H1 (cell line): ENCODE results near the gene BIN1. TPM values are rescaled to one million over a fixed set of nuclear protein-coding genes. Genes with fewer than 3 reads are reported as not detected.

Source experiments
- CTCF ChIA-PET: fragments of 300-600 bp; sonication (Branson Sonifier 250); formaldehyde crosslinking; loops from one replicate; lab custom pipeline; 2021; ENCODE audit not compliant: partially characterized antibody; lab: Charles Lee
- POLR2A ChIA-PET: fragments of 300-600 bp; sonication (Branson Sonifier 250); formaldehyde crosslinking; loops from one replicate; lab custom pipeline; 2021; ENCODE audit warnings: inconsistent platforms; ENCODE audit not compliant: partially characterized antibody; lab: Charles Lee
- DNase-seq, 2 experiments: peaks; one replicate each; pipeline versions ENCODE4 v3.0.0 to v3.0.0-alpha.2; 2010 to 2022; ENCODE audit warnings: low spot score in 2 of 2, low read depth in 1 of 2, mixed read lengths in 1 of 2
- FAIRE-seq: peaks from 2 replicates; lab custom pipeline; 2011; peaks lifted over from hg19 to GRCh38; lab: Jason Lieb, UNC
- H2AFZ ChIP-seq: 2 replicates; pipeline ENCODE4 v1.8.1; 2012; ENCODE audit warnings: low read length, inconsistent platforms
- H2AK5ac ChIP-seq: 2 replicates; pipeline ENCODE4 v1.6.1; 2013; ENCODE audit warnings: low read depth, low read length
- H2BK120ac ChIP-seq: replicated peaks from 2 replicates; pipeline ENCODE3; 2013; ENCODE audit warnings: low read depth, low read length, inconsistent platforms
- H2BK12ac ChIP-seq: 2 replicates; pipeline ENCODE4 v1.6.1; 2013; ENCODE audit warnings: low read depth, low read length
- H2BK15ac ChIP-seq: 2 replicates; pipeline ENCODE4 v1.6.1; 2013; ENCODE audit warnings: low read length
- H2BK20ac ChIP-seq: 2 replicates; pipeline ENCODE4 v1.6.1; 2013; ENCODE audit warnings: low read length
- H2BK5ac ChIP-seq: 2 replicates; pipeline ENCODE4 v1.6.1; 2013; ENCODE audit warnings: low read depth, low read length
- H3K14ac ChIP-seq: 2 replicates; pipeline ENCODE4 v1.6.1; 2013; ENCODE audit warnings: inconsistent platforms; ENCODE audit not compliant: insufficient read length
- H3K18ac ChIP-seq: 2 replicates; pipeline ENCODE4 v1.6.1; 2013; ENCODE audit warnings: low read length; ENCODE audit errors: extremely low read depth
- H3K23ac ChIP-seq: 2 replicates; pipeline ENCODE4 v1.6.1; 2013; ENCODE audit warnings: inconsistent platforms; ENCODE audit not compliant: insufficient read length
- H3K23me2 ChIP-seq: 2 replicates; pipeline ENCODE4 v1.6.1; 2013; ENCODE audit warnings: low read depth, low read length
- H3K27ac ChIP-seq: 2 replicates; pipeline ENCODE4 v1.6.1; 2011; ENCODE audit warnings: low read depth, low read length, inconsistent platforms
- H3K27me3 ChIP-seq, 4 experiments: replicated peaks in 1 of 4; 1 replicate in 1 of 4; 2 replicates in 3 of 4; pipeline versions ENCODE4 v1.6.1 to v1.8.1; 2011 to 2013; ENCODE audit warnings: low read length in 3 of 4, mild to moderate bottlenecking in 3 of 4, inconsistent platforms in 2 of 4, mixed read lengths in 2 of 4, moderate library complexity in 1 of 4; ENCODE audit not compliant: control insufficient read depth in 3 of 4, insufficient read depth in 3 of 4; ENCODE audit errors: extremely low read depth in 1 of 4
- H3K36me3 ChIP-seq, 4 experiments: 2 replicates each; pipeline versions ENCODE4 v1.6.1 to v1.8.1; 2011 to 2013; ENCODE audit warnings: mild to moderate bottlenecking in 4 of 4, low read length in 3 of 4, moderate library complexity in 2 of 4, control low read depth in 1 of 4, inconsistent platforms in 1 of 4; ENCODE audit not compliant: insufficient read depth in 4 of 4, control insufficient read depth in 2 of 4
- H3K4ac ChIP-seq: replicated peaks from 2 replicates; pipeline ENCODE3; 2013; ENCODE audit warnings: low read length, low read depth, mixed read lengths, inconsistent platforms; ENCODE audit not compliant: insufficient read length
- H3K4me1 ChIP-seq, 4 experiments: replicated peaks in 1 of 4; 1 replicate in 1 of 4; 2 replicates in 3 of 4; pipeline versions ENCODE4 v1.6.1 to v1.8.1; 2011 to 2013; ENCODE audit warnings: low read length in 3 of 4, inconsistent platforms in 2 of 4, mixed read lengths in 1 of 4; ENCODE audit not compliant: insufficient read depth in 4 of 4, control insufficient read depth in 3 of 4
- H3K4me2 ChIP-seq, 2 experiments: 2 replicates each; pipeline versions ENCODE4 v1.6.1 to v1.8.1; 2011 to 2013; ENCODE audit warnings: low read depth in 2 of 2, low read length in 2 of 2, control low read depth in 1 of 2, inconsistent platforms in 1 of 2, mild to moderate bottlenecking in 1 of 2; ENCODE audit not compliant: insufficient read depth in 1 of 2
- H3K4me3 ChIP-seq, 4 experiments: fragments of 200-600, 300-600 bp in 1 of 4; sonication (generic), shearing (Covaris generic), sonication (Bioruptor Twin) in 1 of 4; 2 replicates each; pipeline versions ENCODE4 v1.5.1 to v1.8.1; 2011 to 2016; ENCODE audit warnings: low read length in 4 of 4, low read depth in 3 of 4, control low read depth in 2 of 4, inconsistent platforms in 2 of 4, mild to moderate bottlenecking in 2 of 4, mixed read lengths in 1 of 4, moderate library complexity in 1 of 4; ENCODE audit not compliant: insufficient read depth in 2 of 4; ENCODE audit errors: extremely low read depth in 1 of 4
- H3K56ac ChIP-seq: replicated peaks from 2 replicates; pipeline ENCODE3; 2013; ENCODE audit warnings: low read depth, mild to moderate bottlenecking, mixed read lengths, low read length, inconsistent platforms; ENCODE audit not compliant: insufficient read length
- H3K79me1 ChIP-seq: 2 replicates; pipeline ENCODE4 v1.6.1; 2013; ENCODE audit warnings: low read depth, low read length, control low read depth
- H3K79me2 ChIP-seq, 2 experiments: 2 replicates each; pipeline versions ENCODE4 v1.6.1 to v1.8.1; 2012 to 2013; ENCODE audit warnings: low read length in 2 of 2, mild to moderate bottlenecking in 2 of 2, inconsistent platforms in 1 of 2; ENCODE audit not compliant: insufficient read depth in 2 of 2, control insufficient read depth in 1 of 2
- H3K9ac ChIP-seq, 4 experiments: replicated peaks in 1 of 4; 1 replicate in 1 of 4; 2 replicates in 3 of 4; pipeline versions ENCODE4 v1.6.1 to v1.8.1; 2011 to 2013; ENCODE audit warnings: low read depth in 3 of 4, low read length in 3 of 4, control low read depth in 2 of 4, mild to moderate bottlenecking in 2 of 4, moderate library complexity in 2 of 4, inconsistent platforms in 1 of 4; ENCODE audit errors: extremely low read depth in 1 of 4
- H3K9me3 ChIP-seq, 2 experiments: 2 replicates each; pipeline versions ENCODE4 v1.6.1 to v1.8.1; 2012 to 2013; ENCODE audit warnings: mild to moderate bottlenecking in 2 of 2, moderate library complexity in 2 of 2, control low read depth in 1 of 2, inconsistent platforms in 1 of 2, low read depth in 1 of 2, low read length in 1 of 2, mixed read lengths in 1 of 2; ENCODE audit not compliant: insufficient read depth in 2 of 2
- H4K20me1 ChIP-seq, 2 experiments: replicated peaks in 1 of 2; 2 replicates each; pipeline versions ENCODE3 to v1.8.1; 2011 to 2013; ENCODE audit warnings: inconsistent platforms in 2 of 2, low read length in 2 of 2, mild to moderate bottlenecking in 1 of 2; ENCODE audit not compliant: insufficient read depth in 2 of 2, control insufficient read depth in 1 of 2
- H4K5ac ChIP-seq: 2 replicates; pipeline ENCODE4 v1.6.1; 2013; ENCODE audit warnings: low read length, low read depth, mixed read lengths, inconsistent platforms; ENCODE audit not compliant: insufficient read length
- H4K8ac ChIP-seq: 2 replicates; pipeline ENCODE4 v1.8.0; 2013; ENCODE audit warnings: mild to moderate bottlenecking, moderate library complexity, low read length, inconsistent platforms; ENCODE audit not compliant: insufficient read depth; ENCODE audit errors: extremely low read depth
- H4K91ac ChIP-seq: replicated peaks from 2 replicates; pipeline ENCODE3; 2013; ENCODE audit warnings: low read length, mixed read lengths, inconsistent platforms; ENCODE audit not compliant: insufficient read length
- CHD1 ChIP-seq: IDR thresholded peaks from 2 replicates; pipeline ENCODE4 v1.6.1; 2012; ENCODE audit warnings: low read depth, low read length, improper control_type of control experiment
- POLR2AphosphoS5 ChIP-seq: IDR thresholded peaks from 2 replicates; pipeline ENCODE4 v1.6.1; 2011; ENCODE audit warnings: low read depth, low read length
- RAD21 ChIP-seq, 2 experiments: IDR thresholded peaks in 1 of 2; conservative IDR thresholded peaks in 1 of 2; 2 replicates each; pipeline ENCODE4 v1.6.1; 2011; ENCODE audit warnings: low read depth in 2 of 2, low read length in 2 of 2, improper control_type of control experiment in 1 of 2, inconsistent platforms in 1 of 2, mild to moderate bottlenecking in 1 of 2, moderate library complexity in 1 of 2
- RBBP5 ChIP-seq: IDR thresholded peaks from 2 replicates; pipeline ENCODE4 v1.7.1; 2012; ENCODE audit warnings: low read depth, mild to moderate bottlenecking, inconsistent platforms, low read length, moderate library complexity, borderline replicate concordance
- WGBS, 2 experiments: shearing (Covaris generic) in 1 of 2; methylation state at CpG; one replicate each; pipeline versions ENCODE4 v1.1.6 to v1.1.7; 2013 to 2015; ENCODE audit warnings: low lambda C conversion rate in 2 of 2, mixed read lengths in 2 of 2, inconsistent platforms in 1 of 2, low coverage in 1 of 2, missing lambda C conversion rate in 1 of 2; ENCODE audit not compliant: insufficient replicate concordance in 2 of 2, insufficient coverage in 1 of 2, insufficient read length in 1 of 2; ENCODE audit errors: extremely low coverage in 1 of 2, missing lambda C conversion rate in 1 of 2; 5-methylcytosine and 5-hydroxymethylcytosine counted together
- polyA plus RNA-seq, 7 experiments: library from polyadenylated mRNA; depleted of rRNA in 3 of 7; stranded (reverse) in 5 of 7; unstranded in 2 of 7; fragments of >200 nt in 5 of 7; fragments of 200-250 nt in 2 of 7; gene quantifications; 1 replicate in 5 of 7; 2 replicates in 1 of 7; 4 replicates in 1 of 7; pipeline versions ENCODE4 v1.2.1 to v1.2.3, GENCODE V29; 2011 to 2013; ENCODE audit warnings: missing spikeins in 2 of 7, mixed read lengths in 2 of 7
- total RNA-seq: library from RNA; stranded (reverse); fragmentation: NEBNext Ultra II Directional; extraction: Animal tissue kit (Norgen Biotek cat#: 25700); gene quantifications from 2 replicates; pipeline ENCODE4 v1.2.1, GENCODE V29; 2021
- TF ChIP-seq, protein P1 (sequence below), 3 experiments: IDR thresholded peaks; 1 replicate in 2 of 3; 2 replicates in 1 of 3; pipeline versions ENCODE4 v1.5.1 to v1.6.1; 2011; ENCODE audit warnings: low read length in 3 of 3, mild to moderate bottlenecking in 3 of 3, inconsistent platforms in 2 of 3, low read depth in 1 of 3, moderate library complexity in 1 of 3; ENCODE audit not compliant: insufficient read depth in 1 of 3; ENCODE audit errors: control extremely low read depth in 1 of 3

Gene BIN1
- total and polyA plus RNA-seq, 2 of the 8 experiments (the other 6 are each of a cell fraction or from before 2014, with no cell fraction given): 23.6 to 35.6 TPM

DNA sequence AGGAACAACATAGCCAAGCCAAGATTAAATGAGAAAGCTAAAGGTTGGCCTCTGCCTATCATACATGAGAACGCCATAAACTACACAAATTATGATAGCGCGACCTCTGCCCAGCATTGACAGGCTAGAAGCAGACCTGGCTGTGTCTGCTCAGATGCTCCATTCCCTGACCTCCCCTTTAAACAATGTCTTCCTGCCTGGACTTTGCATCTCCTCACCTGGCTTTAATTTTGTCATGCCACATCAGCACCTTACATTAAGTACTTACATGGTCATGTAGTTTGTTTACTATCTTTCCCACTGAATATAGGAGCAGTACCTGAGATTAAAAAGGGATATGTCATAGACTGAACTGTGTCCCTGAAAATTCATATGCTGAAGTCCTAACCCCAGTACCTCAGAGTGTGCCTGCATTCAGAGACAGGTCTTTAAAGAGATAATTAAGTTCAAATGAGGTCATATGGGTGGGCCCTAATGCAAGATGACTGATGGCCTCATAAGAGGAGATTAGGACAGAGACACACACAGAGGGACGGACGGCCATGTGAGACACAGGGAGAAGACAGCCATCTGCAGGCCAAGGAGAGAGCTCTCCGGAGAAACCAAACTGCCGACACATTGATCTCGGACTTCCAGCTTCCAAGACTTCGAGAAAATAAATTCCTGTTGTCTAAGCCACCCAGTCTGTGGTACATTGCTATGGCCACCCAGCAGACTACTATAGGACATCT, 103.7 kb downstream of the BIN1 start:
- Histone ChIP-seq H3K4ac (no peak overlapping the region), H4K8ac (no peak overlapping the region), H4K20me1 (no peaks in the 10 kb centered on the region), H3K4me2 (no peak overlapping the region), H2AFZ (no peak overlapping the region), H3K79me1 (no peaks in the 10 kb centered on the region), H3K4me1 (peaks cover 0 to 2% (median under 1%) of the 10 kb centered on the region in 4 experiments; a peak in 1 of 7 replicates), H3K9me3 (no peaks in the 10 kb centered on the region), H3K4me3 (no peak overlapping the region), H3K18ac (no peak overlapping the region), H4K91ac (no peak overlapping the region), H3K23ac (no peak overlapping the region), H2BK120ac (no peak overlapping the region), H3K27me3 (no peaks in the 10 kb centered on the region), H3K23me2 (0 out of 2 replicates have a peak, but pooled peaks cover 1% of the 10 kb centered on the region), H3K36me3 (no peaks in the 10 kb centered on the region), H3K27ac (no peak overlapping the region), H2BK20ac (no peak overlapping the region), H2BK15ac (no peak overlapping the region), H2AK5ac (no peak overlapping the region), H4K5ac (no peak overlapping the region), H3K14ac (no peak overlapping the region), H2BK12ac (no peak overlapping the region), H3K9ac (no peak overlapping the region), H3K79me2 (no peaks in the 10 kb centered on the region), H3K56ac (no peak overlapping the region), H2BK5ac (no peak overlapping the region)
- no peak for DNase-seq
- FAIRE-seq: no peak
- CTCF ChIA-PET: interaction anchor here (0.7 to 2.3 kb wide), 10 partner anchors 13 to 230 kb away, joined by 3 to 11 read pairs (median 3); no protein-coding TSS in a partner anchor
- POLR2A ChIA-PET: no interaction called here
- WGBS, 2 experiments: 93% methylated on average over 9 of the region's 9 CpGs; no CpG with 5 or more reads in 1 of the 2 experiments
- TF ChIP-seq, protein P1, sequence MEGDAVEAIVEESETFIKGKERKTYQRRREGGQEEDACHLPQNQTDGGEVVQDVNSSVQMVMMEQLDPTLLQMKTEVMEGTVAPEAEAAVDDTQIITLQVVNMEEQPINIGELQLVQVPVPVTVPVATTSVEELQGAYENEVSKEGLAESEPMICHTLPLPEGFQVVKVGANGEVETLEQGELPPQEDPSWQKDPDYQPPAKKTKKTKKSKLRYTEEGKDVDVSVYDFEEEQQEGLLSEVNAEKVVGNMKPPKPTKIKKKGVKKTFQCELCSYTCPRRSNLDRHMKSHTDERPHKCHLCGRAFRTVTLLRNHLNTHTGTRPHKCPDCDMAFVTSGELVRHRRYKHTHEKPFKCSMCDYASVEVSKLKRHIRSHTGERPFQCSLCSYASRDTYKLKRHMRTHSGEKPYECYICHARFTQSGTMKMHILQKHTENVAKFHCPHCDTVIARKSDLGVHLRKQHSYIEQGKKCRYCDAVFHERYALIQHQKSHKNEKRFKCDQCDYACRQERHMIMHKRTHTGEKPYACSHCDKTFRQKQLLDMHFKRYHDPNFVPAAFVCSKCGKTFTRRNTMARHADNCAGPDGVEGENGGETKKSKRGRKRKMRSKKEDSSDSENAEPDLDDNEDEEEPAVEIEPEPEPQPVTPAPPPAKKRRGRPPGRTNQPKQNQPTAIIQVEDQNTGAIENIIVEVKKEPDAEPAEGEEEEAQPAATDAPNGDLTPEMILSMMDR (IDR thresholded peaks at IDR 0.05; ENCODE audit: control extremely low read depth in 1 of 3, insufficient read depth in 1 of 3, low read depth in 1 of 3, low read length in 3 of 3): peak in 1 of 3 experiments; percentile 4; a peak in 1 of 4 replicates
- peak; percentile 14 to 29; a peak in 2 of 4 replicates for TF ChIP-seq RAD21 (IDR thresholded peaks at IDR 0.05 in 1 of 2, conservative IDR thresholded peaks at IDR 0.05 in 1 of 2; ENCODE audit: low read depth in 2 of 2, low read length in 2 of 2)
- TF ChIP-seq CHD1: no peak
- no peak for TF ChIP-seq POLR2AphosphoS5
- TF ChIP-seq RBBP5: no peak
